Right lobe of liver (tissue), 4 donors: ENCODE measurements around the gene NFIA.

Experiments used
- POLR2A ChIP-seq: fragments of 450-650 bp; IDR thresholded peaks from one replicate; pipeline ENCODE4 v1.6.1; 2017; ENCODE audit warnings: antibody characterized with exemption, mild to moderate bottlenecking
- TF ChIP-seq, protein P1 (sequence below), 4 donors: fragments of 200-600 bp in 3 of 4; fragments of 450-650 bp in 1 of 4; IDR thresholded peaks; one replicate each; pipeline versions ENCODE4 v1.5.1 to v1.8.0; 2016 to 2022; ENCODE audit warnings: antibody characterized with exemption in 4 of 4, mild to moderate bottlenecking in 2 of 4
- donor health status: DM: no; HTN: no; CAD: no.
- donor health status: DM: no; HTN: no; CAD: no.
- donor health status: DM: no; HTN: yes; CAD: no.

DNA sequence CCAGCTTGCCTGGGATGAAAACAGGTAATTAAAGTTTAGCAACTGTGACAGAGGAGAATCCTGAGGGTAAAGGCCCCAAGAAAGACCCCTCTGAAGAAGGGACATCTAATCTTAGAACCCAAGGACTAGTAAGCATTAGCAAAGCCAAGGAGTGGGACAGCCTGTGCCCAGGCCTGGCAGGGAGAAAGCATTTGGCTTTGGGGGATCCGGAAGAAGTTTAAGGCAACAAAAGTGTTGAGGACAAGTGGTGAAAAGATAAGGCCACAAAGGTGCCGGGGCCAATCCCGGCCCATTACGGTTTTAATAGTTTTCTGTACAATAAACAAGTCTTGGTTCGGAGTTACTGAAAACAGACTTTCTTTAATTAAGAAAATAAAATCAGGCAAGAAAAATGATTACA is 367.0 kb downstream of the NFIA start:
- TF ChIP-seq, protein P1, sequence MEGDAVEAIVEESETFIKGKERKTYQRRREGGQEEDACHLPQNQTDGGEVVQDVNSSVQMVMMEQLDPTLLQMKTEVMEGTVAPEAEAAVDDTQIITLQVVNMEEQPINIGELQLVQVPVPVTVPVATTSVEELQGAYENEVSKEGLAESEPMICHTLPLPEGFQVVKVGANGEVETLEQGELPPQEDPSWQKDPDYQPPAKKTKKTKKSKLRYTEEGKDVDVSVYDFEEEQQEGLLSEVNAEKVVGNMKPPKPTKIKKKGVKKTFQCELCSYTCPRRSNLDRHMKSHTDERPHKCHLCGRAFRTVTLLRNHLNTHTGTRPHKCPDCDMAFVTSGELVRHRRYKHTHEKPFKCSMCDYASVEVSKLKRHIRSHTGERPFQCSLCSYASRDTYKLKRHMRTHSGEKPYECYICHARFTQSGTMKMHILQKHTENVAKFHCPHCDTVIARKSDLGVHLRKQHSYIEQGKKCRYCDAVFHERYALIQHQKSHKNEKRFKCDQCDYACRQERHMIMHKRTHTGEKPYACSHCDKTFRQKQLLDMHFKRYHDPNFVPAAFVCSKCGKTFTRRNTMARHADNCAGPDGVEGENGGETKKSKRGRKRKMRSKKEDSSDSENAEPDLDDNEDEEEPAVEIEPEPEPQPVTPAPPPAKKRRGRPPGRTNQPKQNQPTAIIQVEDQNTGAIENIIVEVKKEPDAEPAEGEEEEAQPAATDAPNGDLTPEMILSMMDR (IDR thresholded peaks at IDR 0.05): no peak
- no peak for TF ChIP-seq POLR2A
